HL-60 (cell line): ENCODE measurements around the gene CHST3.

Source experiments
- DNase-seq, 2 experiments: peaks; one replicate each; pipeline ENCODE4 v3.0.0-alpha.2; 2010 to 2020; ENCODE audit warnings: low read depth in 1 of 2, low spot score in 1 of 2
- H3K27ac ChIP-seq: fragments of 250-450 bp; sonication (Bioruptor Pico); replicated peaks from 2 replicates; pipeline ENCODE4 v1.5.1; 2020; ENCODE audit warnings: mild to moderate bottlenecking, moderate library complexity
- H3K27me3 ChIP-seq: fragments of 250-450 bp; sonication (Bioruptor Pico); 2 replicates; pipeline ENCODE4 v1.5.1; 2021; ENCODE audit warnings: mild to moderate bottlenecking, moderate library complexity; ENCODE audit not compliant: insufficient read depth, poor library complexity, severe bottlenecking
- H3K4me3 ChIP-seq: replicated peaks from 2 replicates; pipeline ENCODE4 v1.5.1; 2011; ENCODE audit warnings: mild to moderate bottlenecking, control low read depth, low read length; ENCODE audit not compliant: insufficient read depth
- CTCF ChIP-seq: IDR thresholded peaks from one replicate; pipeline ENCODE4 v1.5.1; 2011; ENCODE audit warnings: low read length, control low read depth, inconsistent platforms; ENCODE audit not compliant: insufficient read depth
- GABPA ChIP-seq: IDR thresholded peaks from 2 replicates; pipeline ENCODE4 v1.6.1; 2012; ENCODE audit warnings: low read depth
- POLR2AphosphoS5 ChIP-seq: IDR thresholded peaks from 2 replicates; pipeline ENCODE4 v1.6.1; 2012; ENCODE audit warnings: low read depth
- REST ChIP-seq: IDR thresholded peaks from 2 replicates; pipeline ENCODE4 v1.6.1; 2012; ENCODE audit warnings: low read depth; ENCODE audit not compliant: insufficient replicate concordance
- SPI1 ChIP-seq: IDR thresholded peaks from 2 replicates; pipeline ENCODE4 v1.6.1; 2012; ENCODE audit warnings: low read depth, mild to moderate bottlenecking, borderline replicate concordance

Gene CHST3

GRCh38 chr10:71995887-71996575 lies 31.8 kb downstream of the CHST3 start:
- Histone ChIP-seq H3K27ac (no peak overlapping the region), H3K27me3 (peaks cover 2% of the 10 kb centered on the region), H3K4me3 (no peak overlapping the region)
- no peak for DNase-seq
- TF ChIP-seq SPI1 (no peak), POLR2AphosphoS5 (no peak), CTCF (no peak), GABPA (no peak), REST (no peak)

- H3K27ac ChIP-seq = no peak overlapping the region
- no peak for DNase-seq
- peaks cover 2% of the 10 kb centered on the region for H3K27me3 ChIP-seq
- H3K4me3 ChIP-seq = no peak overlapping the region
- TF ChIP-seq GABPA (no peak), REST (no peak), POLR2AphosphoS5 (no peak), CTCF (no peak), SPI1 (no peak)
These were observed 32.6 kb downstream of the CHST3 start for GRCh38 chr10:71996592-71997371.

GRCh38 chr10:71998119-71998839 lies 34.1 kb downstream of the CHST3 start:
- peaks cover 2% of the 10 kb centered on the region for H3K27me3 ChIP-seq
- no peak overlapping the region for H3K4me3 ChIP-seq
- H3K27ac ChIP-seq = no peak overlapping the region
- TF ChIP-seq CTCF (no peak), GABPA (no peak), REST (no peak), SPI1 (no peak), POLR2AphosphoS5 (no peak)
- DNase-seq = no peak
